Measurements from ENCODE around the gene GRK5. TPM values are rescaled to one million over a fixed set of nuclear protein-coding genes. Genes with fewer than 3 reads are reported as not detected.

Gene GRK5
- total RNA-seq, 4 donors from 2014 or later, result 6.2 to 12.5 (median 9.1) TPM

DNA sequence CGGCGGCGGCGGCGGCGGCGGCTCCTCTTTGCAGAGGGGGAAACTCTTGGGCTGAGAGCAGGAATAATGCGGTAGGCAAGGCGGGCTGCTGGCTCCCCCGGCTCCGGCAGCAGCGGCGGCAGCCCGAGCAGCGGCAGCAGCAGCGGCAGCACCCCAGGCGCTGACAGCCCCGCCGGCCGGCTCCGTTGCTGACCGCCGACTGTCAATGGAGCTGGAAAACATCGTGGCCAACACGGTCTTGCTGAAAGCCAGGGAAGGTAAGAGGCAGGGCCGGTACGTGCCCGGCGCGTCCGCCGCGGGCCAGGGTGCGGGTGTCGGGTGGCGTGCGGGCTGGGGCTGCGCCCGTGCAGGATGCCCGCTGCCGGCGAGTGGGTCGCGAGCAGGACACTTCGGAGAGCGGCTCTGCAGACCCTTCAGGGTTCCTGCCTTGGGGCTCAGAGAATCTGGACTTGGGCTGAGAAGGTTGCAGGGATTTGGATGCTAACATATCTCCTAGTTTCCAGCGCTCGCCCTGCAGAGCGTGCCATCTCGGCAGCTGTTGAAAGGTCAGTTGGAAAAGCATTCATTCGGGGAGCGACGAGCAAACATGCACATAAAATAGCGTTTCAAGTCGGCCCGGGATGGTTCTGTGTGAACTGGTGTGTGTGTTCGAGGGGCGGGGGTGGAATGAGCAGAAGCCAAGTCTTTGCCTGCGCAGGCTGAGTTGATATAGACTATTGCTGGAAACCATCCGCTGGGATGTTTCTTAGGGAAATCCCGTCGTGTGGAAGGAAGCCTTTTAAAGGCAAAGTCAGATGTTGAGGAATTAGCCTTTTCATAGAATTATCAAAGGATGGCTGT, 562 bp downstream of the GRK5 start:
- TF ChIP-seq, protein P1, sequence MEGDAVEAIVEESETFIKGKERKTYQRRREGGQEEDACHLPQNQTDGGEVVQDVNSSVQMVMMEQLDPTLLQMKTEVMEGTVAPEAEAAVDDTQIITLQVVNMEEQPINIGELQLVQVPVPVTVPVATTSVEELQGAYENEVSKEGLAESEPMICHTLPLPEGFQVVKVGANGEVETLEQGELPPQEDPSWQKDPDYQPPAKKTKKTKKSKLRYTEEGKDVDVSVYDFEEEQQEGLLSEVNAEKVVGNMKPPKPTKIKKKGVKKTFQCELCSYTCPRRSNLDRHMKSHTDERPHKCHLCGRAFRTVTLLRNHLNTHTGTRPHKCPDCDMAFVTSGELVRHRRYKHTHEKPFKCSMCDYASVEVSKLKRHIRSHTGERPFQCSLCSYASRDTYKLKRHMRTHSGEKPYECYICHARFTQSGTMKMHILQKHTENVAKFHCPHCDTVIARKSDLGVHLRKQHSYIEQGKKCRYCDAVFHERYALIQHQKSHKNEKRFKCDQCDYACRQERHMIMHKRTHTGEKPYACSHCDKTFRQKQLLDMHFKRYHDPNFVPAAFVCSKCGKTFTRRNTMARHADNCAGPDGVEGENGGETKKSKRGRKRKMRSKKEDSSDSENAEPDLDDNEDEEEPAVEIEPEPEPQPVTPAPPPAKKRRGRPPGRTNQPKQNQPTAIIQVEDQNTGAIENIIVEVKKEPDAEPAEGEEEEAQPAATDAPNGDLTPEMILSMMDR (IDR thresholded peaks at IDR 0.05 in 4 of 5, conservative IDR thresholded peaks at IDR 0.05 in 1 of 5), result no peak
- TF ChIP-seq POLR2A (IDR thresholded peaks at IDR 0.05), result no peak
- Histone ChIP-seq H3K27ac (peak overlapping the region; percentile 75 to 92 (median 84)), H3K4me1 (peaks cover 7 to 18% of the 10 kb centered on the region in 2 donors), H3K36me3 (no peaks in the 10 kb centered on the region), H3K9me3 (no peaks in the 10 kb centered on the region), H3K27me3 (no peaks in the 10 kb centered on the region), H3K4me3 (peak overlapping the region; percentile 66 to 86 (median 76))
- ATAC-seq (no peak), DNase-seq (peak; percentile 7 to 24)
- in situ Hi-C loops (cut with MboI; ENCODE audit: low sequenced_read_pairs in 4 of 4), result loop anchor here in 1 of 4 donors (5.0 to 10.0 kb wide), 2 partner anchors 207 to 234 kb away; no protein-coding TSS in a partner anchor
- intact Hi-C loops (cut with DNase I; ENCODE audit: low total_unique reads), result loop anchor here (2.0 to 5.0 kb wide), 3 partner anchors 74 to 237 kb away; no protein-coding TSS in a partner anchor

DNA sequence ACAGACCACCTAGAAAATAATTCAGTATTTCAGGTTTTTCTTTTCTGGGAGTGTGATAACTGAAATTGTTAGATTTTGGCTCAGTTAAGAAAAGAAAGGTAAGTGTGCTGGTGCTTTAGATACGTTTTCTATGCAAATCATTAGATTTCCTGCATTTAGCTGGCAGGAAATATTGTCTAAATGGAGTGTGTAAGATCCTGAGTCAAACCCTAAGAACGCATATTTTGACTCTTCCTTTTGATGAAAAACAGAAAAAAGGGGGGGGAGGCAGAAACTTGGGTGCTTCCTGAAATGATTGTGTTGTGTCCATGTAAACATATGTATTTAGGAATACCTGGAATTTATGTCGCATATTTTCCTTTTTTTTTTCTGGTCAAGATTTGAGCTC, 1.2 kb downstream of the GRK5 start:
- H3K4me1 ChIP-seq, result peaks cover 7 to 18% of the 10 kb centered on the region in 2 donors

DNA sequence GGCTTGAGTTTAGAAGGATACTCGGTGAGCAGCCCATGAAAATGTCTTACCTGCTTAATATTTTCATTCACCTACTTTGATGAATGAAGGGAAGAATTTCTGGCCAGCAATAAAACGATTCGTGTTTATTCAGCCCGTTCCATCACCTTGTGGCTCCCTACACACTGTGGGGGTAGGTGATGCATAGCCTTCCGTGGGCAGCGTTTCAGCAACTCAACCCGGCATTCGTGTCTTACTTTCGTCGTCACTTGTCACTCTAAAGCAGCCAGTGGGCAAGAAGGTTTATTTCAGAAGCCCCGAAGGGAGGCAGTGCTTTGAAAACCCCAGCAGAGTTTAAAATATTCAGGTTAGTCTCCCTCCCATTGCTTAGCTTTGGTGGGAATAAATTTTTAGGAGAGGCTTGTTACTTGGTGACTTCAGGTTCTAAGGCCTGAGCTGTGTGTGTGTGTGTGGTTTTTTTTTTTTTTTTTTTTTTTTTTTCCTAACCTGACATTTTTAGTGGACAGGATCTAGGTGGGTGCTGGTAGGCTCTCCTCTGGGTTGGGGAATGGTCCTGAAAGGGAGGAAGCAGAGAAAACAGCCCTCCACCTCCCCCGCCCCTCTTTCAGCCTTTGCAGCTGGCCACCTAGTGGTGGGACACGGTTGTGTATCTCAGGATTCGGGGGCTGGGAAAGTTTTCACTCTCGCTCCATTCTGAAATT, 1.8 kb downstream of the GRK5 start:
- Histone ChIP-seq H3K9me3 (no peaks in the 10 kb centered on the region), H3K4me1 (peaks cover 7 to 18% of the 10 kb centered on the region in 2 donors), H3K36me3 (no peaks in the 10 kb centered on the region), H3K4me3 (peak overlapping the region; percentile 66 to 86 (median 76)), H3K27ac (peak overlapping the region; percentile 75 to 92 (median 84)), H3K27me3 (no peaks in the 10 kb centered on the region)
- DNase-seq (peak; percentile 37 to 42), ATAC-seq (no peak)
- intact Hi-C loops (cut with DNase I; ENCODE audit: low total_unique reads), result loop anchor here (5.0 kb wide), 2 partner anchors 73 to 108 kb away; no protein-coding TSS in a partner anchor
- in situ Hi-C loops (cut with MboI; ENCODE audit: low sequenced_read_pairs in 4 of 4), result loop anchor here in 1 of 4 donors (5.0 to 10.0 kb wide), 2 partner anchors 206 to 233 kb away; no protein-coding TSS in a partner anchor
- no peak for TF ChIP-seq POLR2A (IDR thresholded peaks at IDR 0.05)
- TF ChIP-seq, protein P1 (IDR thresholded peaks at IDR 0.05 in 4 of 5, conservative IDR thresholded peaks at IDR 0.05 in 1 of 5), result peak; percentile 67 to 79 (median 74)

More for the DNA sequence above, 1.2 kb downstream of the GRK5 start:
- H3K36me3 ChIP-seq, result no peaks in the 10 kb centered on the region
- intact Hi-C loops (cut with DNase I; ENCODE audit: low total_unique reads) (loop anchor here (5.0 kb wide), 2 partner anchors 74 to 109 kb away; no protein-coding TSS in a partner anchor), in situ Hi-C loops (cut with MboI; ENCODE audit: low sequenced_read_pairs in 4 of 4) (loop anchor here in 1 of 4 donors (5.0 to 10.0 kb wide), 2 partner anchors 206 to 234 kb away; no protein-coding TSS in a partner anchor)
- ATAC-seq, result no peak
- peak overlapping the region; percentile 75 to 92 (median 84) for H3K27ac ChIP-seq
- no peaks in the 10 kb centered on the region for H3K9me3 ChIP-seq
- H3K4me3 ChIP-seq, result peak overlapping the region; percentile 66 to 86 (median 76)
- DNase-seq, result no peak
- no peaks in the 10 kb centered on the region for H3K27me3 ChIP-seq
- no peak for TF ChIP-seq POLR2A (IDR thresholded peaks at IDR 0.05)
- TF ChIP-seq, protein P1 (IDR thresholded peaks at IDR 0.05 in 4 of 5, conservative IDR thresholded peaks at IDR 0.05 in 1 of 5), result no peak

DNA sequence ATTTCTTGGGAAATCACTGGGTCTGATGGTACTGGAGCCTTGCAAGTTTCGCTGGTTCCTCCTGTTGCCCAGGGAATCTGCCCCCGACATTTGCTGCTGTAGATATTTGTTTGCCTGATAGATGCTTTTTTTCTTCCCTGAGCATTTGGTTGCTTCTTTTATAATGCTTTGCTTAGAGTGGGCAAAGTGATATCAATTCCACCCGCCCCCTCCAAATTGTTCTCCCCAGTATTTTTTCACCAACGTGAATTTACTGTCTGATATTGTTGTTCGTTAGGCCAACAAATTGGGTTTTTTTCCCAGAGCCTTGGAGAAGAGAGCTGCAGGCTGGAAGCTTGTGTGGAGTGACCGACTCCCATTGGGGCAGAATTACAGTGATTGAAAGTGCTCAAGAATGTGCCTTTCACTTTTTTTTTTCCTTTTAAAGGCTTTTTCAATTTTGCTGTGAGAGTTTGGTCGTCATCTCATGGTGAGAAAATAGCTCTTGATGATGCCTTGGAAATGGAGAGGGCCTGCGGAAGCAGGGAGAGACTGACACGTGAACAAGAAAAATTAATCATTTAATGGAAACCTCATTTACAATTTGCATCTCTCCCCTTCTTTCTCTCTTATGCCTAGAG, 2.5 kb downstream of the GRK5 start:
- in situ Hi-C loops (cut with MboI; ENCODE audit: low sequenced_read_pairs in 4 of 4) (loop anchor here in 2 of 4 donors (5.0 to 10.0 kb wide), 2 partner anchors 205 to 232 kb away; no protein-coding TSS in a partner anchor), intact Hi-C loops (cut with DNase I; ENCODE audit: low total_unique reads) (loop anchor here (5.0 kb wide), 2 partner anchors 72 to 107 kb away; no protein-coding TSS in a partner anchor)
- Histone ChIP-seq H3K4me3 (peak overlapping the region; percentile 27 to 85 (median 66)), H3K27ac (peak overlapping the region; percentile 75 to 92 (median 84)), H3K9me3 (no peaks in the 10 kb centered on the region), H3K36me3 (no peaks in the 10 kb centered on the region), H3K4me1 (peaks cover 7 to 21% of the 10 kb centered on the region in 2 donors), H3K27me3 (no peaks in the 10 kb centered on the region)
- no peak for ATAC-seq
- no peak for TF ChIP-seq POLR2A (IDR thresholded peaks at IDR 0.05)
- TF ChIP-seq, protein P1 (IDR thresholded peaks at IDR 0.05 in 4 of 5, conservative IDR thresholded peaks at IDR 0.05 in 1 of 5), result peak in 2 of 5 experiments; percentile 3 to 22
- no peak for DNase-seq
